NCI-H526 (cell line): Measurements from ENCODE around the gene IPO13.

Experiments
- DNase-seq, 2 experiments: peaks; one replicate each; lab custom pipeline; 2025; lab: John Stamatoyannopoulos, UW

The IPO13 gene

DNA sequence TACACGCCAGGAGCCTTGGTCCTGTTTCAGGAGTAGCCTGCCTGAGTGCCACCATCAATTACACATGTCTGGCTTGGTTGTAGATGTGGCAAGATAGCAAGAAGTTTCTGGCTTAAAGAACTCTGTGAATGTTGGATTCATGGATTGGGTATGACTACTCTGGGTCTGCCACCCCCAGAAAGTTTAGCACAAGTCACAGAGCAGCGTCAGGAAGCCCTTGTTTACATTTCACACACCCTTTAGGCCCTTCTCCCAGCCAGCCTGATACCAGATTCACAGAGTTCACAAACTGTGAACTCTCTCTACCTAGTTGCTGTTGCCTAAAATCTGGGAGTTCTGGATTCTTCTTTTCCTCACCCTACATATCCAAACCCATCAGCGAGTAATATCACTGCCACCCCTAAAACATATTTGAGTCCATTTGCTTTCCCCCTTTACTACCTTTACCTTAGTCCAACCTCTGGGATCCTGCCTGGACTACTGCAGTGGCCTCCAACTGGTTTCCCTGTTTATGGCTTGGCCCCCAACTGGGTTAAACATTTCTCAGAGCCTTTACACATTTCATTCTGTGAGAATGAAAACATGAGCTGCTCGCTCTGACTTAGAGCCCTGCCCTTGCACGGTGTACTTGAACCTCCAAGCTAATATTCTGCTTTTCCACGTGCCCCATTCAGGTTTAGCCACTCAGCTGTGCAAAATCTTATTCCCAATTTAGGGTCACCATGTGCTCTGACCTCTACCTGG, 40.6 kb downstream of the IPO13 start:
- DNase-seq = no peak

- DNase-seq = peak in 1 of 2 experiments; percentile 60
Observed at GRCh38 chr1:43990271-43991199, 43.8 kb downstream of the IPO13 start.

- DNase-seq = no peak
Observed at GRCh38 chr1:43991200-43991475, 44.4 kb downstream of the IPO13 start.

DNA sequence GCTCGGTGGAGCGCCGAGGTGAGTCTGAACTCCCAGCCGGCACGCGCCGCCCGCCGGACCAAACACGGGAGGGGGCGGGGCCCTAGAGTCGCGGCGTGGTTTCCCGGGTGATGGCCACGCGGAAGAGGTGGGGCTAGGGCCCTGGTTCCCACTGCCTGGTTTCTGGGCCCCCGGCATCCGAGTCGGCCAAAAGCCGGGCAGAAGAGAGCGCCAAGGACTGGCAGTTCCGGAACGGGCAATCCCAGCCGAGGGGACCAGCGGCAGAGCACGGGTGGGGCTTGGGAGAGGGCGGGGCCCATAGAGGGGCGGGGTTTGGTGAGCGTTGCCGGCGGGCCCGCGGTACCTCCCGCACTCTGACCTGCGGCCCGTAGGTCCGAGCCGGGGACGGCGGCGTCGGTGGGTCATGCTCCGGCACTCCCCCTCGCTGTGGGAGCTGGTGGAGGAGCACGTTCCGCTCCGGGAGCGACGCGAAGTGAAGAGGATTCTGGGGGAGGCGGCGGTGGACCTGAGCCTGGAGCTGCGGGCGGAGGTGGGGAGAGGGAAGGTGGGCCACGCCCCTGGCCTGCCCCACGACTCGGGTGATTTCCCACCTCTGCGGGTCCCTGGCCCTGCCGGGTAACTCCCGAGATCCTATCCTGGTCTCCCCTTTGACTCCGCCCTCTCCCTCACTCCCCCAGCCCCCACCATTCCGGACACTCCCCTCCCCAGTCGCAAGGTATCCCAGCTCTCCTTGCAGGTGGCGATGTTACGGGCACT, 44.9 kb downstream of the IPO13 start, which contains the start of gene CCDC24:
Gene CCDC24 (plus strand): TSS at position 124 of the 756 bp plus-strand sequence. CDS start 280 bp downstream, at position 404.
- DNase-seq = peak; percentile 83 to 96

DNA sequence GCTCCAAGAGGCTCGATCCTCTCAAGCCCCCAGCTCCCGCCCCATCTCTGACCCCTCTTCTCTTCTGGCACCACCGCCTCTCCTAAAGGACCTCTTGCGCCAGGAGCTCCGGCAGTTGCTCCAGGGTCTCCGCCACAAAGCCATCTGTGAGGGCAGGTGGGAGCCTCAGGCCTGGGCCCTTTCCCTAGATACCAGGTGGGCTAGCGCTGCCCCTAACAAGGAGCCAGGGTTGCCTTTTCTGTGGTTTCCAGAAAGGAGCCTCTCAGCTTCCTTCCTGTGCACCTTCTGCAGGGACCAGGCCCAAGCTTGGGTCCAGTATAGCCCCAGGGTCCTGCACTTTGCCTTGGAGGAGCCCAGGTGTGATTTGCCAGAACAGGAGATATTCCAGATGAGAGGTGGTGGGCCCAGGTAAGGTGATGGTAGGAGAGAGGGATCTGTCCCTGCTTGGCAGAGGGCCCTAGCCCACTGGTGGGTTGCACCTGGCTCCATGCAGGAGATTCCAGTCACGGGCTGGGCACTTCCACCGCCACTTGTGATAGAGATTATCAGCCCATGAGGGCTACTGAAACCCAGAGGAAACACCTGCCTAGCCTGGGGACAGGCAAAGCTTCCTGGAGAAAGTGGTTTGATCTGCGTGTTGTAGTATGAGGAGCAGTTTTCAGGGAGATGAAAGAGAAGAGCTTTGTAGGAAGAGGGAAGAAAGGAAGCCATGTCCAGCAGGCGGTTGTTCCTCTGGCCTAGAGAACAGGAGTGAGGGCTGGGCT, 45.7 kb downstream of the IPO13 start:
- peak in 1 of 2 experiments; percentile 33 for DNase-seq

DNA sequence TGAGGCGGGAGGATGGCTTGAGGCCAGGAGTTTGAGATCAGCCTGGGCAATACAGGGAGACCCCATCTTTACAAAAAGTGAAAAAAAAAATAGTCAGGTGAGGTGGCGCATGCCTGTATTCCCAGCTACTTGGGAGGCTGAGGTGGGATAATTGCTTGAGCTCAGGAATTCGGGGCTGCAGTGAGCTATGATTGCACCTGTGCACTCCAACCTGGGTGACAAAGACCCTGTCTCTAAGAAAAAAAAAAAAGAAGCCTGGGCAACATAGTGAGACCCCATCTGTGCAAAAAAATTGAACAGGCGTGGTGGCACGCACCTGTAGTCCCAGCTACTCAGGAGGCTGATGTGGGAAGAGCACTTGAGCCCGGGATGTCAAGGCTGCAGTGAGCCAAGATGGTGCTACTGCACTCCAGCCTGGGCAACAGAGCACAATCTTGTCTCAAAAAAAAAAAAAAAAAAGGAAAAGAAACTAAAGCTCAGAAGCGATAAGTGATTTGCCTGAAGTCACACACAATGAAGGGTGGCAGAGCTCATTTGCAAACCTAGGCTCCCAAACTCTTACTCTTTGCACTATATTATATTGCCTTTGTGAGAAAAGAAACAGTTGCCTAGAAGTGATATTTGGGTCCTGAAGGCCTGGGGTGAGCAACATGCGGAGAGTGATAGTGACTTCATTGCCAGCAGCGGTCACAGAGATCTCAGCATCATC, 46.6 kb downstream of the IPO13 start:
- no peak for DNase-seq

- DNase-seq = no peak
Observed at GRCh38 chr1:43994071-43994470, 47.3 kb downstream of the IPO13 start.

DNA sequence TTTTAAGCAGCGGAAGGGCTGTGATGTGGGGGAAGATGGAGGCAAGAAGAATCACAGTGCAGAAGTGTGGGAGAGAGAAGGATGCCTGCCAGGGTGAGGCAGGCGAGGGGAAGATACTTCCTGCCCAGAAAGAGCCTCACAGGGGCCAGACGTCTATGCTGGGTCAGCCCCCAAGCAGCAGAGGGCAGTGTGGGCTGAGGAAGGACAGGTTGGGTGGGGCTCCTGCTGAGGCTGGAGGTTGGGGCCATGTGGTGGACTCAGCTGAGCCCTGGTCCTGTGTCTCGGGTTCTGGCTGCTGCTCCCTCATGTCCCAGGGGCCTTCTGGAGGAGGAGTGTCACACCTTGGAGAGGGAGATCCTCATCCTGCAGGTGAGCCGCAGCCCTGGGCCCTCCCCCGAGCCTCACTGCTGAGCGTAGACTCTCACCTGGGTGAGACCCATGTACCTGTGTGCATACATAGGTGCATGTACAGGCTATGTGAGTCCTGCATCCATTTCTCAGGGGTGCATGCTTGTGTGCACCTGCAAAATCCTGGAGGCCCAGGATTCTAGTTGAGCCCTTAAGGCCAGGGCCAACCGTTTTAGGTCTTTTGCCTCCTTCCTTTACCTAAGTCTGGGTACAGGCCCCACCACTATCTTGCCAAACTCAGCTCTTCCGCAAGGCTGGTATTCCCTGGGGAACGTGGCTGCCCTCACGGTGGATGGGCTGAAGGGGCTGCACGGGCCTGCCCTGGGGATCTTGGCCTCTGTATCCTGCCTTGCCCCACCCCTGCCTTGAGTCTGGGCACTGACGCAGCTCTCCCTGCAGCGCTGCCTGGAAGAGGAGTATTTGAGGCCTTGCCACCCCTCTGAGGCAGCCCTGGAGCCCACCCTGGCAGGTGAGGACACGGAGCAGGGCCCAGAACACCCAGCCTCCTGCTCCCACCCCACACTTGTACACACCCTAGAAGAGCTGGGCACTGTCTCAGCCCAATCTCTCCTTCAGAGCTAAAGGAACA, 48.3 kb downstream of the IPO13 start:
- peak in 1 of 2 experiments; percentile 78 for DNase-seq

GRCh38 chr1:43995984-43996732, 49.4 kb downstream of the IPO13 start:
- DNase-seq = no peak

DNA sequence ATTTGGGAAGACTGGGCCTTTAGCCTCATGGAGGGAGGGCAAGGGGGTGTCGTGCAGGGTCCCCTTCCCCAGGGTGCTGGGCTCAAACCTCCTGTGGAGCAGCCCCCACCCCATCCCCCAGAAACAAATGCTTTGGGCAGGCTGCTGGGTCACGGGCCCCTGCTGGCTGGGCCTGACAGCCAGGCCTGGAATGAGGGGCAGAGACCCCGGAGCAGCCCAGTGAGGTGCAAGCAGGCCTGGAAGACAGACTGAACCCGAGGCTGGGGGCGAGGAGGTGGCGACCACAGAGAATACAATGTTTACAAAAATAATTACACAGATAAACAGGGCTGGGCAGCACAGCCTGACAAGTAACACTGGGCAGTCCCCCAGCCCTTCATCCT, 50.0 kb downstream of the IPO13 start:
- no peak for DNase-seq

GRCh38 chr1:43997295-43997999, 50.7 kb downstream of the IPO13 start:
- peak in 1 of 2 experiments; percentile 58 for DNase-seq

- no peak for DNase-seq
Observed at GRCh38 chr1:43998000-43998378, 51.2 kb downstream of the IPO13 start.

DNA sequence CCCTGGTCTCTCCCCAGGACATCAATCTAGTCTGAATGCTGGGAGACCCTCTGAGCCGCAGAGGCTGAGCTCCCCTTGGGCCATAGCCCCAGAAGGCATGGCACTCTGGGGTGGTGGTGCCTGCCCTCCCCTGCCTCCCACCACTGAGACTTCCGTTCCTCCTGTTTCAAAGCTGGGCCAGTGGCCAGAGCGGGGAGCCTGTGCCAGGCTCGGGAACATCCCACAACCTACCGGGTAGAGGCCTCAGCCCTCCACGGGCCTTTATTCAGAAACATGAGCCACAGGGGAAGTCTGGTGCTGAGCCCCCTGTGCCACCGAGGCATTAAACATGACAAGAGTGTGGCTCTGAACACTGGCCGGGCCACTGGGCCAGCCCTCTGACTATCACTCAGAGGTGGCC, 52.7 kb downstream of the IPO13 start:
- no peak for DNase-seq

DNA sequence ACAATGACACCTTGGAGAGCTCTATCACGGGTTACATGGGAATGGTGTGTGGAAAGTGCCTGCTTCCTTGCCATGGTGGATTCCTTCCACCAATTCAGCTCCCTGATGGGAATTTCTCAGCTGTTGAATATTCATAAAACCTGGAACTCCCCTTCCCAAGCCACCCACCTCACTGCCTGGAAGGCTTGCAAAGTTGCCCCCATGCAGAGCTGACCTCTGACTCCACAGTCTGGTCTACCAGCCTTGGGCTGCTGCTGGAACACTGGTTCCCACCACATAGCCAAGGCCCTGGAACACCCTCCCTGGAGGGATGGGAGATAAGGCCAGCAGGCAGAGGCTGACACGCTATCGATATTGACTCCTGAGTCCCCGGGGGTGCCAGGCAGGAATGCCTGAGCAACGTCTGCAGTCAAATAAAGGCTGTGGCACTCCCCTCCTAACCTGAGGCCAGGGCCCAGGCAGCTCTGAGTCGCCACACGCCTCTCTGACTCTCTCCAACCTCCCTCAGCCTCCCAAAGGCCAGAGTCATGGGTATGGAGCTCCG, 53.4 kb downstream of the IPO13 start:
- no peak for DNase-seq

- DNase-seq = no peak
Observed at GRCh38 chr1:44002165-44002564, 55.4 kb downstream of the IPO13 start.

DNA sequence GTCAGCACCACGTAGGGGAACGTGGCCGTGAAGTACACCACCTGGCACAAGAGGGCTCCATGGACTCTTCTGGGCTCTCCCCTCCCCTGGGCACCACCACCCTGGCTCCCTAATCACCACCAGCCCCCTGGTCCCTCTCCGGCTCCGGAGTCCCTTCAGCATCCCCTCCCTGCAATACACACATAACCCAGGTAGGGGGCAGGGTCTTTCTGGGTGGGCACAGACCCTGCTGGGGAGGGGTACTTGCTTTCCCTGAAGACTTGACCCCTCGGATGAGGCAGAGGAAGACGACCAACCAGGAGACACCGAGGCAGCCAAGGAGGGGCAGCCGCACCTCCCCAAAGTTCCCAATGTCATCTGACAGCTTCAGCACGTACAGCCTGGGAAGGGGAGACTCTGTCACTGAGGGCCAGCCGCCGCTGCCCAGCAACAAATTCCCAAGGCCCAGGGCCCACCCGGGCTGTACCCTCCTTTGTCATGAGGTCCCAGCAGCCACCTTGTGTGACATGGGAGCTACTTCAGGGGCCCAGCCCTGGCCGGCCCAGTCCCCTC, 55.9 kb downstream of the IPO13 start:
- no peak for DNase-seq

GRCh38 chr1:44008259-44008658, 61.5 kb downstream of the IPO13 start:
- DNase-seq = no peak

- DNase-seq = no peak
Observed at GRCh38 chr1:44010935-44011471, 64.3 kb downstream of the IPO13 start.
